ENCODE measurements around the gene PIEZO2. TPM values are rescaled to one million over a fixed set of nuclear protein-coding genes. Genes with fewer than 3 reads are reported as not detected.

The PIEZO2 gene
- total and polyA plus RNA-seq, 11 donors: 0.04 to 4.9 (median 0.20) TPM; not detected in 2

GRCh38 chr18:11105463-11105862 lies 43.9 kb downstream of the PIEZO2 start:
- 71 to 79% (median 75%) methylated on average over 6 of the region's 6 CpGs for WGBS, 4 donors
- no peak overlapping the region for H3K27ac ChIP-seq
- no peaks in the 10 kb centered on the region for H3K4me1 ChIP-seq
- H3K4me3 ChIP-seq: no peak overlapping the region
- no peaks in the 10 kb centered on the region for H3K36me3 ChIP-seq
- DNase-seq (no peak), ATAC-seq (no peak)
- intact Hi-C loops (cut with DNase I): no loop called here
- H3K9me3 ChIP-seq: no peaks in the 10 kb centered on the region
- H3K27me3 ChIP-seq: no peaks in the 10 kb centered on the region
- TF ChIP-seq CTCF (IDR thresholded peaks at IDR 0.05): no peak
- no peak for TF ChIP-seq POLR2A (IDR thresholded peaks at IDR 0.05)

GRCh38 chr18:11104307-11104706 lies 45.1 kb downstream of the PIEZO2 start:
- DNase-seq (no peak), ATAC-seq (no peak)
- intact Hi-C loops (cut with DNase I): no loop called here
- Histone ChIP-seq H3K36me3 (no peaks in the 10 kb centered on the region), H3K9me3 (no peaks in the 10 kb centered on the region), H3K4me3 (no peak overlapping the region), H3K27me3 (no peaks in the 10 kb centered on the region), H3K27ac (no peak overlapping the region), H3K4me1 (no peaks in the 10 kb centered on the region)
- TF ChIP-seq CTCF (IDR thresholded peaks at IDR 0.05) (no peak), POLR2A (IDR thresholded peaks at IDR 0.05) (no peak)
- 65 to 81% (median 76%) methylated on average over 4 to 5 of the region's 5 CpGs for WGBS, 4 donors

- intact Hi-C loops (cut with DNase I): loop anchor here in 1 of 10 donors (10.0 kb wide), 1 partner anchor 358 kb away; no protein-coding TSS in a partner anchor
- no peak overlapping the region for H3K4me3 ChIP-seq
Measured at GRCh38 chr18:11096839-11097750, 52.3 kb downstream of the PIEZO2 start.

More at GRCh38 chr18:11096839-11097750, 52.3 kb downstream of the PIEZO2 start:
- H3K27me3 ChIP-seq: no peaks in the 10 kb centered on the region
- 47 to 63% (median 58%) methylated on average over 10 of the region's 10 CpGs for WGBS, 4 donors
- TF ChIP-seq POLR2A (IDR thresholded peaks at IDR 0.05) (no peak), CTCF (IDR thresholded peaks at IDR 0.05) (no peak)
- H3K4me1 ChIP-seq: peaks cover 0 to 10% (median 0%) of the 10 kb centered on the region in 12 donors
- no peak overlapping the region for H3K27ac ChIP-seq
- H3K9me3 ChIP-seq: no peaks in the 10 kb centered on the region
- DNase-seq (no peak), ATAC-seq (no peak)
- H3K36me3 ChIP-seq: no peaks in the 10 kb centered on the region

Data from heart left ventricle (tissue), 16 donors.